Transverse colon (tissue), 4 donors: ENCODE measurements around the gene AHSP. TPM values are rescaled to one million over a fixed set of nuclear protein-coding genes. Genes with fewer than 3 reads are reported as not detected.
"Not testable (repeated sequence)": the region's sequence is repeated elsewhere in the genome, so short reads cannot be mapped to it uniquely, and the experiment has no call there.

Experiments used
- DNase-seq: peaks from one replicate; pipeline ENCODE4 v3.0.0-alpha.2; 2019
- H3K27ac ChIP-seq, 4 donors: fragments of 200-600 bp; sonication (generic); 2 replicates each; pipeline ENCODE4 v1.5.1; 2016 to 2018; ENCODE audit warnings: inconsistent platforms in 4 of 4
- H3K27me3 ChIP-seq: fragments of 200-600 bp; sonication (generic); 2 replicates; pipeline ENCODE4 v1.5.1; 2017; ENCODE audit warnings: inconsistent platforms
- H3K36me3 ChIP-seq, 4 donors: fragments of 200-600 bp; sonication (generic); 2 replicates each; pipeline ENCODE4 v1.5.1; 2017 to 2019; ENCODE audit warnings: inconsistent platforms in 4 of 4
- H3K4me1 ChIP-seq, 4 donors: fragments of 200-600 bp; sonication (generic); 2 replicates each; pipeline ENCODE4 v1.5.1; 2017 to 2020; ENCODE audit warnings: inconsistent platforms in 4 of 4
- H3K4me3 ChIP-seq, 4 donors: fragments of 200-600 bp; sonication (generic); 1 replicate in 1 of 4; 2 replicates in 3 of 4; pipeline versions ENCODE4 v1.5.1 to v1.6.1; 2017 to 2019; ENCODE audit warnings: inconsistent platforms in 4 of 4
- H3K9me3 ChIP-seq, 2 donors: fragments of 200-600 bp; sonication (generic); 2 replicates each; pipeline ENCODE4 v1.5.1; 2017 to 2019; ENCODE audit warnings: inconsistent platforms in 2 of 2
- CTCF ChIP-seq, 5 experiments: fragments of 200-600 bp in 3 of 5; fragments of 450-650 bp in 2 of 5; sonication (generic) in 3 of 5; IDR thresholded peaks; 1 replicate in 2 of 5; 2 replicates in 3 of 5; pipeline ENCODE4 v1.5.1; 2016 to 2017; ENCODE audit warnings: antibody characterized with exemption in 5 of 5, inconsistent platforms in 3 of 5, mild to moderate bottlenecking in 2 of 5, moderate library complexity in 1 of 5
- EP300 ChIP-seq: sonication (generic); formaldehyde crosslinking; IDR thresholded peaks from one replicate; pipeline ENCODE4 v1.6.1; 2017; ENCODE audit warnings: antibody characterized with exemption, low read depth
- POLR2A ChIP-seq: fragments of 450-650 bp; IDR thresholded peaks from one replicate; pipeline ENCODE4 v1.6.1; 2016; ENCODE audit warnings: antibody characterized with exemption, mild to moderate bottlenecking, moderate library complexity
- POLR2AphosphoS5 ChIP-seq, 3 donors: sonication (generic); formaldehyde crosslinking; IDR thresholded peaks; one replicate each; pipeline ENCODE4 v1.6.1; 2016; ENCODE audit warnings: antibody characterized with exemption in 3 of 3
- WGBS, 2 donors: methylation state at CpG; one replicate each; pipeline ENCODE4 v1.1.5; 2018; ENCODE audit warnings: low coverage in 1 of 2; 5-methylcytosine and 5-hydroxymethylcytosine counted together
- in situ Hi-C, 4 donors: fragments of 200-750 bp; cut with MboI; loops; one replicate each; pipeline versions ENCODE4 v1.15.0 to v1.15.1; 2017; ENCODE audit warnings: low sequenced_read_pairs in 3 of 4, low pct_ligation_motif_present in 1 of 4, low pct_unique_long_range_greater_than_20kb in 1 of 4
- intact Hi-C: fragments of 100-400 bp; cut with DNase I; formaldehyde crosslinking; loops from one replicate; pipeline ENCODE4 v1.15.1; 2023; ENCODE audit warnings: low total_unique reads
- total RNA-seq, 4 donors: library from RNA; depleted of rRNA; stranded (reverse); fragments of >200 nt; gene quantifications; one replicate each; pipeline ENCODE4 v1.1.0, GENCODE V29; 2016

Gene AHSP
- total RNA-seq, 4 donors from 2014 or later = not detected

GRCh38 chr16:31519759-31520431, 7.8 kb upstream of the AHSP start:
- WGBS, 2 donors = 87% methylated on average over 2 of the region's 2 CpGs; no CpG with 5 or more reads in 1 of the 2 donors

GRCh38 chr16:31521368-31521767, 6.3 kb upstream of the AHSP start:
- H3K9me3 ChIP-seq = no peaks in the 10 kb centered on the region
- intact Hi-C loops (no loop called here), in situ Hi-C loops (no loop called here)
- H3K4me3 ChIP-seq = no peak overlapping the region
- H3K36me3 ChIP-seq = no peaks in the 10 kb centered on the region
- no peaks in the 10 kb centered on the region for H3K4me1 ChIP-seq
- H3K27ac ChIP-seq = no peak overlapping the region
- DNase-seq = no peak
- H3K27me3 ChIP-seq = no peaks in the 10 kb centered on the region
- WGBS, 2 donors = 79 to 100% methylated on average over 1 to 3 of the region's 3 CpGs
- TF ChIP-seq CTCF (IDR thresholded peaks at IDR 0.05) (no peak), EP300 (no peak), POLR2AphosphoS5 (IDR thresholded peaks at IDR 0.05) (no peak), POLR2A (no peak)

More at GRCh38 chr16:31519759-31520431, 7.8 kb upstream of the AHSP start:
- H3K4me1 ChIP-seq = no peaks in the 10 kb centered on the region
- no peaks in the 10 kb centered on the region for H3K36me3 ChIP-seq
- H3K4me3 ChIP-seq = no peak overlapping the region
- in situ Hi-C loops (loop anchor here in 1 of 4 donors (10.0 kb wide), 1 partner anchor 175 kb away; no protein-coding TSS in a partner anchor), intact Hi-C loops (no loop called here)
- H3K27ac ChIP-seq = no peak overlapping the region
- TF ChIP-seq POLR2A = no peak
- TF ChIP-seq POLR2AphosphoS5 (IDR thresholded peaks at IDR 0.05) = no peak
- no peak for TF ChIP-seq CTCF (IDR thresholded peaks at IDR 0.05)
- no peak for TF ChIP-seq EP300
- no peaks in the 10 kb centered on the region for H3K27me3 ChIP-seq
- H3K9me3 ChIP-seq = no peaks in the 10 kb centered on the region
- no peak for DNase-seq

GRCh38 chr16:31522071-31522470, 5.6 kb upstream of the AHSP start:
- Histone ChIP-seq H3K27ac (no peak overlapping the region), H3K36me3 (no peaks in the 10 kb centered on the region), H3K4me3 (no peak overlapping the region), H3K4me1 (no peaks in the 10 kb centered on the region), H3K9me3 (no peaks in the 10 kb centered on the region), H3K27me3 (no peaks in the 10 kb centered on the region)
- intact Hi-C loops = no loop called here
- DNase-seq = no peak
- TF ChIP-seq POLR2A (no peak), POLR2AphosphoS5 (IDR thresholded peaks at IDR 0.05) (no peak), CTCF (IDR thresholded peaks at IDR 0.05) (no peak), EP300 (no peak)
- 93% methylated on average over 6 of the region's 6 CpGs; no CpG with 5 or more reads in 1 of the 2 donors for WGBS, 2 donors
- in situ Hi-C loops = no loop called here

- H3K4me3 ChIP-seq, H3K9me3 ChIP-seq, intact Hi-C loops, H3K4me1 ChIP-seq, H3K36me3 ChIP-seq, DNase-seq, H3K27ac ChIP-seq, in situ Hi-C loops: not testable (repeated sequence)
- H3K27me3 ChIP-seq = peaks cover 16% of the 10 kb centered on the region
- WGBS, 2 donors = 87% methylated on average over 3 of the region's 6 CpGs; no CpG with 5 or more reads in 1 of the 2 donors
These were observed 3.9 kb upstream of the AHSP start for GRCh38 chr16:31523768-31524167.

GRCh38 chr16:31525113-31525512, 2.6 kb upstream of the AHSP start:
- Histone ChIP-seq H3K4me1 (peaks cover 0 to 3% (median 0%) of the 10 kb centered on the region in 4 donors), H3K27me3 (peaks cover 30% of the 10 kb centered on the region), H3K36me3 (no peaks in the 10 kb centered on the region), H3K4me3 (no peak overlapping the region), H3K27ac (no peak overlapping the region), H3K9me3 (no peaks in the 10 kb centered on the region)
- WGBS, 2 donors = 88 to 92% methylated on average over 3 of the region's 3 CpGs
- DNase-seq = no peak
- no peak for TF ChIP-seq POLR2AphosphoS5 (IDR thresholded peaks at IDR 0.05)
- no peak for TF ChIP-seq EP300
- no peak for TF ChIP-seq POLR2A
- no peak for TF ChIP-seq CTCF (IDR thresholded peaks at IDR 0.05)
- intact Hi-C loops (no loop called here), in situ Hi-C loops (no loop called here)
